OCI-LY1 (cell line): ENCODE data around the gene SELENOV.

Experiments used
- H2AFZ ChIP-seq: fragments of 200-600 bp; sonication (generic), shearing (Covaris generic); 2 replicates; pipeline ENCODE4 v1.6.0; 2014; ENCODE audit warnings: antibody characterized with exemption, mild to moderate bottlenecking, low read length
- H3F3A ChIP-seq: fragments of 200-600 bp; sonication (generic), shearing (Covaris generic); 2 replicates; pipeline ENCODE4 v1.6.0; 2014; ENCODE audit warnings: mild to moderate bottlenecking, antibody characterized with exemption, low read length, moderate library complexity; ENCODE audit not compliant: insufficient read depth
- H3K27ac ChIP-seq: fragments of 200-600 bp; sonication (generic); 2 replicates; pipeline ENCODE4 v1.5.1; 2014; ENCODE audit warnings: low read length, mixed run types, mild to moderate bottlenecking, low read depth; ENCODE audit not compliant: poor library complexity, severe bottlenecking
- H3K27me3 ChIP-seq: fragments of 200-600 bp; sonication (generic); 2 replicates; pipeline ENCODE4 v1.6.0; 2014; ENCODE audit warnings: antibody characterized with exemption, mild to moderate bottlenecking, low read length, moderate library complexity; ENCODE audit not compliant: insufficient read depth
- H3K36me3 ChIP-seq: fragments of 200-600 bp; sonication (generic); 2 replicates; pipeline ENCODE4 v1.6.1; 2014; ENCODE audit warnings: mild to moderate bottlenecking, antibody characterized with exemption, low read length, moderate library complexity, mixed read lengths; ENCODE audit not compliant: insufficient read depth
- H3K4me1 ChIP-seq: fragments of 200-600 bp; sonication (generic); 2 replicates; pipeline ENCODE4 v1.5.1; 2014; ENCODE audit warnings: mild to moderate bottlenecking, low read length, moderate library complexity; ENCODE audit not compliant: insufficient read depth, severe bottlenecking
- H3K4me2 ChIP-seq: fragments of 200-600 bp; sonication (generic), shearing (Covaris generic); 2 replicates; pipeline ENCODE4 v1.6.1; 2014; ENCODE audit warnings: low read length
- H3K4me3 ChIP-seq: fragments of 200-600 bp; sonication (generic); 2 replicates; pipeline ENCODE4 v1.5.1; 2014; ENCODE audit warnings: low read length, low read depth, mild to moderate bottlenecking, mixed read lengths; ENCODE audit not compliant: poor library complexity, severe bottlenecking
- H3K79me2 ChIP-seq: fragments of 200-600 bp; shearing (Covaris generic); 2 replicates; pipeline ENCODE4 v1.6.1; 2016; ENCODE audit warnings: mixed run types, low read length, mixed read lengths; ENCODE audit not compliant: insufficient read depth
- H3K9ac ChIP-seq: fragments of 200-600 bp; sonication (generic), shearing (Covaris generic); 2 replicates; pipeline ENCODE4 v1.6.1; 2014; ENCODE audit warnings: mild to moderate bottlenecking, low read length, mixed read lengths
- H3K9me2 ChIP-seq: fragments of 200-600 bp; sonication (generic), shearing (Covaris generic); 2 replicates; pipeline ENCODE4 v1.6.1; 2014; ENCODE audit warnings: low read depth, mild to moderate bottlenecking, low read length, mixed read lengths
- H3K9me3 ChIP-seq: fragments of 200-600 bp; shearing (Covaris generic); 2 replicates; pipeline ENCODE4 v1.6.1; 2014; ENCODE audit warnings: low read length, mixed read lengths
- H4K20me1 ChIP-seq: fragments of 200-600 bp; sonication (generic), shearing (Covaris generic); 2 replicates; pipeline ENCODE4 v1.6.0; 2016; ENCODE audit warnings: mild to moderate bottlenecking, low read length; ENCODE audit not compliant: insufficient read depth
- EZH2 ChIP-seq: fragments of 200-600 bp; sonication (generic), shearing (Covaris generic); IDR thresholded peaks from 2 replicates; pipeline ENCODE4 v1.8.0; 2017; ENCODE audit warnings: borderline replicate concordance, mixed run types, mild to moderate bottlenecking, antibody characterized with exemption, low read length, moderate library complexity, mixed read lengths
- TF ChIP-seq, protein P1 (sequence below): fragments of 200-600 bp; sonication (generic), shearing (Covaris generic); IDR thresholded peaks from 2 replicates; pipeline ENCODE4 v1.5.1; 2017; ENCODE audit warnings: mild to moderate bottlenecking, antibody characterized with exemption, low read length, moderate library complexity, mixed read lengths

The SELENOV gene

DNA sequence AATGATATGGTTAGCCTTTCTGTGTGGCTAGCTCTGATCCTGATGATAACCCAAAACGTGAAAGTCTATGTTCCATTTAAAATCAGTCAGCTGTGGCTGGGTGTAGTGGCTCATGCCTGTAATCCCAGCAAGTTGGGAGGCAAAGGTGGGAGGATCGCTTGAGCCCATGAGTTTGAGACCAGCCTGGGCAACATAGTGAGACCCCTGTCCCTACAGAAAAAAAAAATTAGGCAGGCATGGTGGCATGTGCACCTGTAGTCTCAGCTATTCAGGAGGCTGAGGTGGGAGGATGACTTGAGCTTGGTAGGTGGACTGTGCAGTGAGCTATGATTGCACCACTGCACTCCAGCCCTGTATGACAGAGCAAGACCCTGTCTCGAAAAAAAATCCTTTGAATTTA, 18.9 kb downstream of the SELENOV start:
- H3K79me2 ChIP-seq, result peaks cover 15% of the 10 kb centered on the region
- H4K20me1 ChIP-seq, result no peaks in the 10 kb centered on the region
- no peak overlapping the region for H3K27ac ChIP-seq
- H3K4me2 ChIP-seq, result no peak overlapping the region
- no peaks in the 10 kb centered on the region for H3K27me3 ChIP-seq
- H3K9ac ChIP-seq, result no peak overlapping the region; the same call in 1 of the 2 replicates
- H3K9me3 ChIP-seq, result no peaks in the 10 kb centered on the region
- H2AFZ ChIP-seq, result no peak overlapping the region
- H3K4me1 ChIP-seq, result peaks cover 26% of the 10 kb centered on the region
- H3K4me3 ChIP-seq, result no peak overlapping the region
- peaks cover 5% of the 10 kb centered on the region for H3K36me3 ChIP-seq
- no peaks in the 10 kb centered on the region for H3F3A ChIP-seq
- H3K9me2 ChIP-seq, result no peaks in the 10 kb centered on the region
- TF ChIP-seq, protein P1, sequence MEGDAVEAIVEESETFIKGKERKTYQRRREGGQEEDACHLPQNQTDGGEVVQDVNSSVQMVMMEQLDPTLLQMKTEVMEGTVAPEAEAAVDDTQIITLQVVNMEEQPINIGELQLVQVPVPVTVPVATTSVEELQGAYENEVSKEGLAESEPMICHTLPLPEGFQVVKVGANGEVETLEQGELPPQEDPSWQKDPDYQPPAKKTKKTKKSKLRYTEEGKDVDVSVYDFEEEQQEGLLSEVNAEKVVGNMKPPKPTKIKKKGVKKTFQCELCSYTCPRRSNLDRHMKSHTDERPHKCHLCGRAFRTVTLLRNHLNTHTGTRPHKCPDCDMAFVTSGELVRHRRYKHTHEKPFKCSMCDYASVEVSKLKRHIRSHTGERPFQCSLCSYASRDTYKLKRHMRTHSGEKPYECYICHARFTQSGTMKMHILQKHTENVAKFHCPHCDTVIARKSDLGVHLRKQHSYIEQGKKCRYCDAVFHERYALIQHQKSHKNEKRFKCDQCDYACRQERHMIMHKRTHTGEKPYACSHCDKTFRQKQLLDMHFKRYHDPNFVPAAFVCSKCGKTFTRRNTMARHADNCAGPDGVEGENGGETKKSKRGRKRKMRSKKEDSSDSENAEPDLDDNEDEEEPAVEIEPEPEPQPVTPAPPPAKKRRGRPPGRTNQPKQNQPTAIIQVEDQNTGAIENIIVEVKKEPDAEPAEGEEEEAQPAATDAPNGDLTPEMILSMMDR, result no peak
- TF ChIP-seq EZH2, result no peak

DNA sequence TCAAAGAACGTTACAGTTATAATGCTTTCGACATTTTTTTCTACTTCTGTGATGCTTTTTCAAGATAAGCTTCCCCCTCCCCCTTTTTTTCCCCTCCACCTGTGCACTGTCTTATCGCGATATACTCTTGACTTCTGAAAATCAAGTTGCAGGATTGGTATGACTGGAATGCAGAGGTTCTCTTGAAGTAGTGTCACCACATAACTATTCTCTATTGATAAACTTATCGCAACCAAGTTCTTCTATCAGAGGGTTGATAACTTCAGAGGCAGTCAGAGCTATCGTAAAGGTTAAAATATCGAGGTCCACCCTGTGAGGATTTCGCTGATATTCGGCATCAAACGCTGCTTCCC, 24.2 kb downstream of the SELENOV start:
- Histone ChIP-seq H3K27ac (no peak overlapping the region), H3K79me2 (0 out of 2 replicates have a peak, but pooled peaks cover 7% of the 10 kb centered on the region), H4K20me1 (no peaks in the 10 kb centered on the region), H3K9ac (peak overlapping the region; percentile 86), H3K36me3 (peaks cover 5% of the 10 kb centered on the region), H3K27me3 (no peaks in the 10 kb centered on the region), H3K9me2 (no peaks in the 10 kb centered on the region), H3K4me1 (peaks cover 22% of the 10 kb centered on the region), H3F3A (no peaks in the 10 kb centered on the region), H3K4me2 (peak overlapping the region; percentile 99), H3K4me3 (peak overlapping the region; percentile 92), H3K9me3 (no peaks in the 10 kb centered on the region), H2AFZ (peak overlapping the region; percentile 65; the same call in 1 of the 2 replicates)
- no peak for TF ChIP-seq EZH2
- TF ChIP-seq, protein P1, result no peak

DNA sequence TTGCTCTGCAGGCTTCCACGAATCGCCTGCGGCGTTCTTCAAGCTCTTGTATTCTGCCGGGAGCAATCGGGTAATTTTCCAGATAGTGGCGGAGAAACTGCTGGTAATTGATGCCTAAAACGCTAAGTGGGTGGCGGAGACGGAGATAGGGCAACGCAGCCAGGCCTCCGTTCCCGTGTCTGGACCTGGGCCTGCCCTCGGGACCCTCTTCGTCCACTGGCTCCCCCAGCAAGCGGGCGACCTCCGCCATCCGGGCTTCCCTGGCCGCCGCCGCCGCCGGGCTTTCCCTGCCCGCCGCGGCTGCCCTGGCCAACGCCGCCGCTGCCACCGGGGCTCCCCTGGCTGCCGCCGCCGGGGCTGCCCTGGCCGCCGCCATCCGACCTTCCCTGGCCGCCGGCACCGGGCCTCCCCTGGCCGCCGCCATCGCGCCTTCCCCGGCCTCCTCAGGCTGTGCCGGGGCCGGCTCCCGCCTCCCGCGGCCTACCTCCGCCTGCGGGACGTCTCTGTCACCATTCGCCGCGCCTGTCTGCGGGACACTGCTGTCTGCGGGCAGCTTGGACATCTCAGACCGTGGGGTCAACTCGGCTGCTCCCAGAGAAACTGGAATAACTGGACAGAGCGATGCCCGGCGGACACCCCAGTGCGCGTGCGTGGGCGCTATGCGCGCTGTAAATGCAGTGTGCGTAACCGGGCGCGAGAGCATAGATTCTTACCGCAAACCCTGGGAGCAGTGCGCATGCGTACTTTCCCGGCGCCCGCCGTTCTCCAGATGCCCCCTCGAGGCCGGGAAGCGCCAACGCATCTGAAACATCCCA, 24.8 kb downstream of the SELENOV start, which contains the start of gene EID2:
TSS of gene EID2 (minus strand) at position 644 of the 815 bp plus-strand sequence. CDS start at position 562, 82 bp downstream.
- Histone ChIP-seq H3K9me3 (no peaks in the 10 kb centered on the region), H3K36me3 (peaks cover 5% of the 10 kb centered on the region), H3K4me3 (peak within 1 kb of the TSS; percentile 92), H2AFZ (peak within 1 kb of the TSS; percentile 65; the same call in 1 of the 2 replicates), H3F3A (no peaks in the 10 kb centered on the region), H4K20me1 (no peaks in the 10 kb centered on the region), H3K27me3 (no peaks in the 10 kb centered on the region), H3K4me1 (peaks cover 22% of the 10 kb centered on the region), H3K9me2 (no peaks in the 10 kb centered on the region), H3K4me2 (peak within 1 kb of the TSS; percentile 99), H3K27ac (no peak within 1 kb of the TSS), H3K9ac (peak within 1 kb of the TSS; percentile 86), H3K79me2 (0 out of 2 replicates have a peak, but pooled peaks cover 7% of the 10 kb centered on the region)
- TF ChIP-seq, protein P1, result peak; percentile 72
- no peak for TF ChIP-seq EZH2
